Astrocyte (in vitro differentiated cells and primary cell): ENCODE results near the gene CCDC146. TPM values are rescaled to one million over a fixed set of nuclear protein-coding genes. Genes with fewer than 3 reads are reported as not detected.
"Not testable (repeated sequence)": the region's sequence is repeated elsewhere in the genome, so short reads cannot be mapped to it uniquely, and the experiment has no call there.

Source experiments
- DNase-seq: peaks from one replicate; pipeline ENCODE4 v3.0.0-alpha.2; 2010; ENCODE audit warnings: low read depth
- FAIRE-seq: peaks from 2 replicates; lab custom pipeline; 2011; peaks lifted over from hg19 to GRCh38; lab: Jason Lieb, UNC
- H2AFZ ChIP-seq: 2 replicates; pipeline ENCODE4 v1.6.0; 2012; ENCODE audit warnings: low read depth, low read length, inconsistent platforms
- H3K27ac ChIP-seq: 2 replicates; pipeline ENCODE4 v1.5.1; 2011; ENCODE audit warnings: low read depth, low read length, inconsistent platforms
- H3K27me3 ChIP-seq: 2 replicates; pipeline ENCODE4 v1.6.0; 2011; ENCODE audit warnings: low read length, inconsistent platforms; ENCODE audit not compliant: insufficient read depth
- H3K36me3 ChIP-seq: 2 replicates; pipeline ENCODE4 v1.5.1; 2011; ENCODE audit warnings: low read length, inconsistent platforms; ENCODE audit not compliant: insufficient read depth
- H3K4me1 ChIP-seq: 2 replicates; pipeline ENCODE4 v1.5.1; 2011; ENCODE audit warnings: low read length, inconsistent platforms; ENCODE audit not compliant: insufficient read depth
- H3K4me2 ChIP-seq: 2 replicates; pipeline ENCODE4 v1.6.0; 2012; ENCODE audit warnings: low read length, inconsistent platforms
- H3K4me3 ChIP-seq: 2 replicates; pipeline ENCODE4 v1.5.1; 2011; ENCODE audit warnings: low read depth, mild to moderate bottlenecking, low read length, inconsistent platforms; ENCODE audit not compliant: insufficient read depth
- H3K79me2 ChIP-seq: 2 replicates; pipeline ENCODE4 v1.6.0; 2012; ENCODE audit warnings: mild to moderate bottlenecking, low read length, inconsistent platforms; ENCODE audit not compliant: insufficient read depth
- H3K9ac ChIP-seq: 2 replicates; pipeline ENCODE4 v1.6.0; 2012; ENCODE audit warnings: mild to moderate bottlenecking, low read length, inconsistent platforms
- H3K9me3 ChIP-seq: 2 replicates; pipeline ENCODE4 v1.5.1; 2012; ENCODE audit warnings: low read depth, mild to moderate bottlenecking, low read length, inconsistent platforms; ENCODE audit not compliant: insufficient read depth
- H4K20me1 ChIP-seq: 2 replicates; pipeline ENCODE4 v1.6.0; 2012; ENCODE audit warnings: low read length, inconsistent platforms; ENCODE audit not compliant: insufficient read depth
- H3K27ac Mint-ChIP-seq: one replicate; pipeline ENCODE4 v1.8.0; 2021; ENCODE audit warnings: mild to moderate bottlenecking, mixed read lengths; ENCODE audit not compliant: unreplicated experiment
- H3K27me3 Mint-ChIP-seq: one replicate; pipeline ENCODE4 v1.8.0; 2021; ENCODE audit warnings: low read depth, mixed read lengths; ENCODE audit not compliant: unreplicated experiment
- H3K36me3 Mint-ChIP-seq: one replicate; pipeline ENCODE4 v1.8.0; 2021; ENCODE audit warnings: low read depth, mixed read lengths; ENCODE audit not compliant: unreplicated experiment
- H3K4me1 Mint-ChIP-seq: one replicate; pipeline ENCODE4 v1.8.0; 2021; ENCODE audit warnings: low read depth, mixed read lengths; ENCODE audit not compliant: unreplicated experiment
- H3K4me3 Mint-ChIP-seq: one replicate; pipeline ENCODE4 v1.8.0; 2021; ENCODE audit warnings: mild to moderate bottlenecking, moderate library complexity, mixed read lengths; ENCODE audit not compliant: unreplicated experiment
- H3K9me3 Mint-ChIP-seq: one replicate; pipeline ENCODE4 v1.8.0; 2021; ENCODE audit warnings: mild to moderate bottlenecking, mixed read lengths; ENCODE audit not compliant: unreplicated experiment
- EZH2 ChIP-seq: IDR thresholded peaks from 2 replicates; pipeline ENCODE4 v1.6.1; 2012; ENCODE audit warnings: mild to moderate bottlenecking, low read length, inconsistent platforms; ENCODE audit not compliant: insufficient read depth
- total RNA-seq: library from RNA; stranded (reverse); gene quantifications from 2 replicates; pipeline ENCODE4 v1.2.1, GENCODE V29; 2021
- TF ChIP-seq, protein P1 (sequence below): IDR thresholded peaks from 2 replicates; pipeline ENCODE4 v1.5.1; 2011; ENCODE audit warnings: low read depth, mild to moderate bottlenecking, inconsistent platforms, low read length, moderate library complexity; ENCODE audit not compliant: insufficient read depth

Gene CCDC146
- total RNA-seq, 1 donor from 2014 or later, result 2.0 TPM

DNA sequence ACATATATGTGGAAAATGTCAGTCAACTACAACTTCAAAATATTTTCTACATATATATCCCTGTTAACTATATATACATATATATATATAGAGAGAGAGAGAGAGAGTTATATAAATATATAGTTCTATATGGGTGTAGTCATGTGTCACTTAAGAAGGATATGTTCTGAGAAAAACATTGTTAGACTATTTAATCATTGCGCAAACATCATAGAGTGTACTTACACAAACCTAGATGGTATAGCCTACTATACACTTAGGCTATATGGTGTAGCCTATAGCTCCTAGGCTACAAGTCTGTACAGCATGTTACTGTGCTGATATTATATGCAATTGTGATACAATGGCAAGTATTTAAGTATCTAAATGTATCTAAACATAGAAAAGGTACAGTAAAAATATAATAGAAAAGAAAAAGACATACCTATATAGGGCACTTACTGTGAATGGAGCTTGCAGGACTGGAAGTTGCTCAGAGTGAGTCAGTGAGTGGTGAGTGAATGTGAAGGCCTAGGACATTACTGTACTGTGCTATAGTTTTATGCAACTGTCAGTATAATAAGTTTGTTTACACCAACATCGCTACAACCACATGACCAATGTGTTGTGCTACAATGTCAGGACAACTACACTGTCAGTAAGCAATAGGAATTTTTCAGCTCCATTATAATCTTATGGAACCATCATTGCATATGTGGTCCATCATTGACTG lies 95.2 kb downstream of the CCDC146 start:
- H3K27ac ChIP-seq, result no peak overlapping the region
- Mint-ChIP-seq H3K27me3 (no peaks in the 10 kb centered on the region), H3K4me1 (no peaks in the 10 kb centered on the region), H3K4me3 (no peak overlapping the region), H3K9me3 (peaks cover 11% of the 10 kb centered on the region), H3K36me3 (no peaks in the 10 kb centered on the region), H3K27ac (no peak overlapping the region)
- no peak overlapping the region for H3K9ac ChIP-seq
- TF ChIP-seq, protein P1, sequence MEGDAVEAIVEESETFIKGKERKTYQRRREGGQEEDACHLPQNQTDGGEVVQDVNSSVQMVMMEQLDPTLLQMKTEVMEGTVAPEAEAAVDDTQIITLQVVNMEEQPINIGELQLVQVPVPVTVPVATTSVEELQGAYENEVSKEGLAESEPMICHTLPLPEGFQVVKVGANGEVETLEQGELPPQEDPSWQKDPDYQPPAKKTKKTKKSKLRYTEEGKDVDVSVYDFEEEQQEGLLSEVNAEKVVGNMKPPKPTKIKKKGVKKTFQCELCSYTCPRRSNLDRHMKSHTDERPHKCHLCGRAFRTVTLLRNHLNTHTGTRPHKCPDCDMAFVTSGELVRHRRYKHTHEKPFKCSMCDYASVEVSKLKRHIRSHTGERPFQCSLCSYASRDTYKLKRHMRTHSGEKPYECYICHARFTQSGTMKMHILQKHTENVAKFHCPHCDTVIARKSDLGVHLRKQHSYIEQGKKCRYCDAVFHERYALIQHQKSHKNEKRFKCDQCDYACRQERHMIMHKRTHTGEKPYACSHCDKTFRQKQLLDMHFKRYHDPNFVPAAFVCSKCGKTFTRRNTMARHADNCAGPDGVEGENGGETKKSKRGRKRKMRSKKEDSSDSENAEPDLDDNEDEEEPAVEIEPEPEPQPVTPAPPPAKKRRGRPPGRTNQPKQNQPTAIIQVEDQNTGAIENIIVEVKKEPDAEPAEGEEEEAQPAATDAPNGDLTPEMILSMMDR, result no peak
- TF ChIP-seq EZH2, result no peak
- DNase-seq (no peak), FAIRE-seq (no peak)
- H3K4me2 ChIP-seq, result no peak overlapping the region
- no peaks in the 10 kb centered on the region for H3K36me3 ChIP-seq
- H3K27me3 ChIP-seq, result no peaks in the 10 kb centered on the region
- no peak overlapping the region for H2AFZ ChIP-seq
- no peak overlapping the region for H3K4me3 ChIP-seq
- no peaks in the 10 kb centered on the region for H3K9me3 ChIP-seq
- no peaks in the 10 kb centered on the region for H3K79me2 ChIP-seq
- H3K4me1 ChIP-seq, result no peaks in the 10 kb centered on the region
- no peaks in the 10 kb centered on the region for H4K20me1 ChIP-seq

DNA sequence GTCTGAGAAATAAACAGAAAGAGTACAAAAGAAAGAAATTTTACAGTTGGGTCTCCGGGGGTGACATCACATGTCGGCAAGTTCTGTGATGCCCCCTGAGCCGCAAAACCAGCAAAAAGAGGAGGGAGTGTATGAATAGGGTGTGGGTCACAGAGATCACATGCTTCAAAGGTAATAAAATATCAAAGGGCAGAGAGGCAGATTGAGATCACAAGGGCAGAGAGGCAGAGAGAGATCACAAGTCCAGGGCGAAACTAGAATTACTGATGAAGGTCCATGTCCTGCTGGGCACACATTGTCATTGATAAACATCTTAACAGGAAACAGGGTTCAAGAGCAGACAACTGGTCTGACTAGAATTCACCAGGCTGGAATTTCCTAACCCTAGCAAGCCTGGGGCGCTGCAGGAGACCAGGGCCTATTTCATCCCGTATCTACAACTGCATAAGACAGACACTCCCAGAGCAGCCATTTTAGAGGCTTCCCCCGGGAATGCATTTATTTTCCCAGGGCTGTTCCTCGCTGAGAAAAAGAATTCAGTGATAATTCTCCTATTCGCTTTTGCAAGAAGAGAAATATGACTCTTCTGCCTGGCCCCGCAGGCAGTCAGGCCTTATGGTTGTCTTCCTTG lies 97.4 kb downstream of the CCDC146 start:
- not testable (repeated sequence) for H3K36me3 Mint-ChIP-seq, H3K4me1 ChIP-seq, H3K27me3 ChIP-seq, H3K79me2 ChIP-seq, DNase-seq, H3K27ac ChIP-seq, H3K27ac Mint-ChIP-seq, H3K4me3 ChIP-seq, H3K4me2 ChIP-seq, H3K27me3 Mint-ChIP-seq, H2AFZ ChIP-seq, H3K9ac ChIP-seq, H3K4me1 Mint-ChIP-seq, H3K36me3 ChIP-seq, H4K20me1 ChIP-seq, H3K9me3 ChIP-seq, FAIRE-seq
- Mint-ChIP-seq H3K9me3 (peaks cover 11% of the 10 kb centered on the region), H3K4me3 (peak overlapping the region; percentile 29)

DNA sequence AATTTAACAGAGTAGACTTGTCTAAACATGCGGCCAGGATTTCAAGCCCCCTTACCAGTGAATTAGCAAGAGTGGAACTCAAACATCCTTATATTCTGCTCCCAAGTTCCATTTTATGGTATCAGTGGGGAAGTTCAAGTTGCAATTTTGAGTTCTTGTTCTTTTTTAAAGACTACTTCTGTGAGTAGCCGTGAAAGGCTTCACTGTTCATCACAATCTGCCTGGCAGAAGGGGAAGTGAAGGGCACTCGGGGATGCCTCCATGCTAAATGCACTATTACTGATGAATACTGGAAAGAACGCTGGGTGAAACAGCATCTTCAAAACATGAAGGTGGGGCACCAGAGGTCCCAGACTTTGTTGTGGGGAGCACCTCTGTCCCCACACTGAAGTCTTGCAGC lies 99.7 kb downstream of the CCDC146 start:
- no peaks in the 10 kb centered on the region for H3K9me3 ChIP-seq
- H3K27me3 Mint-ChIP-seq, result no peaks in the 10 kb centered on the region
- H2AFZ ChIP-seq, result no peak overlapping the region
- no peak overlapping the region for H3K27ac ChIP-seq
- no peaks in the 10 kb centered on the region for H3K36me3 Mint-ChIP-seq
- H3K4me1 ChIP-seq, result no peaks in the 10 kb centered on the region
- TF ChIP-seq, protein P1, result no peak
- no peak for TF ChIP-seq EZH2
- no peaks in the 10 kb centered on the region for H3K36me3 ChIP-seq
- H3K9ac ChIP-seq, result no peak overlapping the region
- H3K27ac Mint-ChIP-seq, result no peak overlapping the region
- no peak for FAIRE-seq
- no peak overlapping the region for H3K4me2 ChIP-seq
- peaks cover 2% of the 10 kb centered on the region for H3K4me1 Mint-ChIP-seq
- no peaks in the 10 kb centered on the region for H3K27me3 ChIP-seq
- no peak overlapping the region for H3K4me3 ChIP-seq
- H3K4me3 Mint-ChIP-seq, result no peak overlapping the region
- H4K20me1 ChIP-seq, result no peaks in the 10 kb centered on the region
- DNase-seq, result no peak
- no peaks in the 10 kb centered on the region for H3K79me2 ChIP-seq
- H3K9me3 Mint-ChIP-seq, result peaks cover 11% of the 10 kb centered on the region
